Measurements from ENCODE around the gene PSORS1C2.

DNA sequence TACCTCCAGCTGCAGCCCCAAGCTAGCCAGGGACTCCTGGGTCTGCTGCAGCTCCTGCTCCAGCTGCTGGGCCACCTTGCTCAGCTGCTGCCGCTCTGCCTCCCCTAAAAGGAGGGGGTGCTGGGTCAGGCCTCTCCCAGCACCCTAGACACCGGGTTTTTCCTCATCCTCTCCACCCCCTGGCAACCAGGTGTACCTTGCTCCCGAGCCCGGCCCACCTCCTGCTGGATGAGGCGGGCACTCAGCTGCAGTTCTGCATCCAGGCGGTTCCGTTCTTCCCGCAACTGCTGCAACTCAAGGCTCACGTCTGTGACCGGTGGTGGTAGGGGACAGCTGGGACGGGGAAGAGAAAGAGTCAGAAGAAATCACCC is 6.1 kb upstream of the PSORS1C2 start:
- TF ChIP-seq, protein P1, sequence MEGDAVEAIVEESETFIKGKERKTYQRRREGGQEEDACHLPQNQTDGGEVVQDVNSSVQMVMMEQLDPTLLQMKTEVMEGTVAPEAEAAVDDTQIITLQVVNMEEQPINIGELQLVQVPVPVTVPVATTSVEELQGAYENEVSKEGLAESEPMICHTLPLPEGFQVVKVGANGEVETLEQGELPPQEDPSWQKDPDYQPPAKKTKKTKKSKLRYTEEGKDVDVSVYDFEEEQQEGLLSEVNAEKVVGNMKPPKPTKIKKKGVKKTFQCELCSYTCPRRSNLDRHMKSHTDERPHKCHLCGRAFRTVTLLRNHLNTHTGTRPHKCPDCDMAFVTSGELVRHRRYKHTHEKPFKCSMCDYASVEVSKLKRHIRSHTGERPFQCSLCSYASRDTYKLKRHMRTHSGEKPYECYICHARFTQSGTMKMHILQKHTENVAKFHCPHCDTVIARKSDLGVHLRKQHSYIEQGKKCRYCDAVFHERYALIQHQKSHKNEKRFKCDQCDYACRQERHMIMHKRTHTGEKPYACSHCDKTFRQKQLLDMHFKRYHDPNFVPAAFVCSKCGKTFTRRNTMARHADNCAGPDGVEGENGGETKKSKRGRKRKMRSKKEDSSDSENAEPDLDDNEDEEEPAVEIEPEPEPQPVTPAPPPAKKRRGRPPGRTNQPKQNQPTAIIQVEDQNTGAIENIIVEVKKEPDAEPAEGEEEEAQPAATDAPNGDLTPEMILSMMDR (IDR thresholded peaks at IDR 0.05): no peak
- no peak for TF ChIP-seq POLR2A (IDR thresholded peaks at IDR 0.05)
